ENCODE results near the gene UMOD.

UMOD gene

DNA sequence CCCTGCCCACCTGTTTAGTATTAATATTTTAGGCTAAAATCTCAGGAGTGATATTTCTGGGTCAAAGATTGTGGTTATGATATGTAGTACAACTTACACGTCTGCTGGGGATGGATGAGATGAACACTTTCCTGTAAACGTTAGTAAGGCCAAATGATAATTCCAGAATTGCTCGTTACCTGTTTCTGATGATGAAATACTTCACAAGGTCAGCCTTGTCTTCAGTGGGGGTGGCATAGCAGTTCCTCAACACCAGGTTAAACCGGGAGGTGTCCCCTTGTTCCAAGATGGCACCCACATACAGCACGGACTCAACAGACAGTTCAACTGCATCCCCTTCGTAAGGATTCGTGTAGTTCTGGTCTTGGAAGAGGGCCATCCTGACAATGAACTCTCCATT, 34.5 kb downstream of the UMOD start:
- H3K9ac ChIP-seq (ENCODE audit: low read depth, low read length, poor library complexity, severe bottlenecking) = no peak overlapping the region

GRCh38 chr16:20317117-20317516, 35.4 kb downstream of the UMOD start:
- H3K79me2 ChIP-seq (ENCODE audit: insufficient read depth, low read length) = no peaks in the 10 kb centered on the region
- no peaks in the 10 kb centered on the region for H3K27me3 ChIP-seq (ENCODE audit: insufficient read depth, low read length, poor library complexity, severe bottlenecking)
- no peak overlapping the region for H3K4me3 ChIP-seq (ENCODE audit: low read length, poor library complexity, severe bottlenecking)
- H3K9ac ChIP-seq (ENCODE audit: low read depth, low read length, poor library complexity, severe bottlenecking) = no peak overlapping the region
- H3K4me2 ChIP-seq (ENCODE audit: low read depth, low read length, poor library complexity, severe bottlenecking) = no peak overlapping the region
- no peak overlapping the region for H2AFZ ChIP-seq (ENCODE audit: low read length)
- no peaks in the 10 kb centered on the region for H3K4me1 ChIP-seq (ENCODE audit: insufficient read depth, low read length, poor library complexity, severe bottlenecking)
- H3K9me2 ChIP-seq (replicated peaks; ENCODE audit: low read depth, low read length) = no peaks in the 10 kb centered on the region
- H4K20me1 ChIP-seq (ENCODE audit: insufficient read depth, low read length, poor library complexity, severe bottlenecking) = no peaks in the 10 kb centered on the region
- no peaks in the 10 kb centered on the region for H3K9me3 ChIP-seq (ENCODE audit: insufficient read depth, low read depth, low read length)
- TF ChIP-seq EZH2phosphoT487 (IDR thresholded peaks at IDR 0.05; ENCODE audit: borderline replicate concordance) = no peak
- TF ChIP-seq, protein P1, sequence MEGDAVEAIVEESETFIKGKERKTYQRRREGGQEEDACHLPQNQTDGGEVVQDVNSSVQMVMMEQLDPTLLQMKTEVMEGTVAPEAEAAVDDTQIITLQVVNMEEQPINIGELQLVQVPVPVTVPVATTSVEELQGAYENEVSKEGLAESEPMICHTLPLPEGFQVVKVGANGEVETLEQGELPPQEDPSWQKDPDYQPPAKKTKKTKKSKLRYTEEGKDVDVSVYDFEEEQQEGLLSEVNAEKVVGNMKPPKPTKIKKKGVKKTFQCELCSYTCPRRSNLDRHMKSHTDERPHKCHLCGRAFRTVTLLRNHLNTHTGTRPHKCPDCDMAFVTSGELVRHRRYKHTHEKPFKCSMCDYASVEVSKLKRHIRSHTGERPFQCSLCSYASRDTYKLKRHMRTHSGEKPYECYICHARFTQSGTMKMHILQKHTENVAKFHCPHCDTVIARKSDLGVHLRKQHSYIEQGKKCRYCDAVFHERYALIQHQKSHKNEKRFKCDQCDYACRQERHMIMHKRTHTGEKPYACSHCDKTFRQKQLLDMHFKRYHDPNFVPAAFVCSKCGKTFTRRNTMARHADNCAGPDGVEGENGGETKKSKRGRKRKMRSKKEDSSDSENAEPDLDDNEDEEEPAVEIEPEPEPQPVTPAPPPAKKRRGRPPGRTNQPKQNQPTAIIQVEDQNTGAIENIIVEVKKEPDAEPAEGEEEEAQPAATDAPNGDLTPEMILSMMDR (conservative IDR thresholded peaks at IDR 0.05; ENCODE audit: low read length) = no peak
- no peaks in the 10 kb centered on the region for H3F3A ChIP-seq (ENCODE audit: low read depth)
- no peaks in the 10 kb centered on the region for H3K36me3 ChIP-seq (ENCODE audit: insufficient read depth, low read length)

More for the DNA sequence above, 34.5 kb downstream of the UMOD start:
- Histone ChIP-seq H3K9me2 (replicated peaks; ENCODE audit: low read depth, low read length) (no peaks in the 10 kb centered on the region), H3F3A (ENCODE audit: low read depth) (no peaks in the 10 kb centered on the region), H3K4me1 (ENCODE audit: insufficient read depth, low read length, poor library complexity, severe bottlenecking) (no peaks in the 10 kb centered on the region), H3K36me3 (ENCODE audit: insufficient read depth, low read length) (no peaks in the 10 kb centered on the region), H2AFZ (ENCODE audit: low read length) (no peak overlapping the region), H3K4me3 (ENCODE audit: low read length, poor library complexity, severe bottlenecking) (no peak overlapping the region), H3K9me3 (ENCODE audit: insufficient read depth, low read depth, low read length) (no peaks in the 10 kb centered on the region), H3K79me2 (ENCODE audit: insufficient read depth, low read length) (no peaks in the 10 kb centered on the region), H3K27me3 (ENCODE audit: insufficient read depth, low read length, poor library complexity, severe bottlenecking) (no peaks in the 10 kb centered on the region), H3K4me2 (ENCODE audit: low read depth, low read length, poor library complexity, severe bottlenecking) (no peak overlapping the region), H4K20me1 (ENCODE audit: insufficient read depth, low read length, poor library complexity, severe bottlenecking) (no peaks in the 10 kb centered on the region)
- TF ChIP-seq EZH2phosphoT487 (IDR thresholded peaks at IDR 0.05; ENCODE audit: borderline replicate concordance) = no peak
- TF ChIP-seq, protein P1 (conservative IDR thresholded peaks at IDR 0.05; ENCODE audit: low read length) = no peak

GRCh38 chr16:20316715-20317114, 35.8 kb downstream of the UMOD start:
- Histone ChIP-seq H3K4me1 (ENCODE audit: insufficient read depth, low read length, poor library complexity, severe bottlenecking) (no peaks in the 10 kb centered on the region), H2AFZ (ENCODE audit: low read length) (no peak overlapping the region), H3K9ac (ENCODE audit: low read depth, low read length, poor library complexity, severe bottlenecking) (no peak overlapping the region), H4K20me1 (ENCODE audit: insufficient read depth, low read length, poor library complexity, severe bottlenecking) (no peaks in the 10 kb centered on the region), H3F3A (ENCODE audit: low read depth) (no peaks in the 10 kb centered on the region), H3K27me3 (ENCODE audit: insufficient read depth, low read length, poor library complexity, severe bottlenecking) (no peaks in the 10 kb centered on the region), H3K79me2 (ENCODE audit: insufficient read depth, low read length) (no peaks in the 10 kb centered on the region), H3K4me2 (ENCODE audit: low read depth, low read length, poor library complexity, severe bottlenecking) (no peak overlapping the region), H3K36me3 (ENCODE audit: insufficient read depth, low read length) (no peaks in the 10 kb centered on the region), H3K9me3 (ENCODE audit: insufficient read depth, low read depth, low read length) (no peaks in the 10 kb centered on the region), H3K4me3 (ENCODE audit: low read length, poor library complexity, severe bottlenecking) (no peak overlapping the region), H3K9me2 (replicated peaks; ENCODE audit: low read depth, low read length) (no peaks in the 10 kb centered on the region)
- TF ChIP-seq EZH2phosphoT487 (IDR thresholded peaks at IDR 0.05; ENCODE audit: borderline replicate concordance) = no peak
- TF ChIP-seq, protein P1 (conservative IDR thresholded peaks at IDR 0.05; ENCODE audit: low read length) = no peak

Measured in Loucy (cell line).